Ascending aorta (tissue), 2 donors: ENCODE data around the gene ANKDD1A. TPM values are rescaled to one million over a fixed set of nuclear protein-coding genes. Genes with fewer than 3 reads are reported as not detected.

Experiments
- DNase-seq, 2 donors: peaks; one replicate each; pipeline ENCODE4 v3.0.0-alpha.2; 2019; ENCODE audit warnings: low spot score in 2 of 2
- H3K27ac ChIP-seq, 2 donors: fragments of 200-600 bp; sonication (generic); one replicate each; pipeline ENCODE4 v1.5.1; 2016 to 2017; ENCODE audit warnings: mild to moderate bottlenecking in 1 of 2
- H3K27me3 ChIP-seq: fragments of 200-600 bp; sonication (generic); one replicate; pipeline ENCODE4 v1.5.1; 2017
- H3K36me3 ChIP-seq, 2 donors: fragments of 200-600 bp; sonication (generic); one replicate each; pipeline ENCODE4 v1.5.1; 2016
- H3K4me1 ChIP-seq, 2 donors: fragments of 200-600 bp; sonication (generic); one replicate each; pipeline ENCODE4 v1.5.1; 2016 to 2017; ENCODE audit warnings: mild to moderate bottlenecking in 1 of 2
- H3K4me3 ChIP-seq, 2 donors: fragments of 200-600 bp; sonication (generic); one replicate each; pipeline ENCODE4 v1.5.1; 2016 to 2017; ENCODE audit warnings: mild to moderate bottlenecking in 1 of 2
- H3K9me3 ChIP-seq, 2 donors: fragments of 200-600 bp; sonication (generic); one replicate each; pipeline ENCODE4 v1.5.1; 2016
- intact Hi-C: fragments of 100-400 bp; cut with DNase I; formaldehyde crosslinking; loops from one replicate; pipeline ENCODE4 v1.15.1; 2023
- total RNA-seq: library from RNA; depleted of rRNA; stranded (reverse); fragments of >200 nt; gene quantifications from one replicate; pipeline ENCODE4 v1.1.0, GENCODE V29; 2016
- TF ChIP-seq, protein P1 (sequence below), 3 experiments: fragments of 200-600 bp in 2 of 3; fragments of 450-650 bp in 1 of 3; sonication (generic) in 2 of 3; IDR thresholded peaks; one replicate each; pipeline ENCODE4 v1.5.1; 2016 to 2019; ENCODE audit warnings: antibody characterized with exemption in 3 of 3, mild to moderate bottlenecking in 1 of 3, moderate library complexity in 1 of 3

The ANKDD1A gene
- total RNA-seq, 1 donor from 2014 or later = 28.6 TPM

DNA sequence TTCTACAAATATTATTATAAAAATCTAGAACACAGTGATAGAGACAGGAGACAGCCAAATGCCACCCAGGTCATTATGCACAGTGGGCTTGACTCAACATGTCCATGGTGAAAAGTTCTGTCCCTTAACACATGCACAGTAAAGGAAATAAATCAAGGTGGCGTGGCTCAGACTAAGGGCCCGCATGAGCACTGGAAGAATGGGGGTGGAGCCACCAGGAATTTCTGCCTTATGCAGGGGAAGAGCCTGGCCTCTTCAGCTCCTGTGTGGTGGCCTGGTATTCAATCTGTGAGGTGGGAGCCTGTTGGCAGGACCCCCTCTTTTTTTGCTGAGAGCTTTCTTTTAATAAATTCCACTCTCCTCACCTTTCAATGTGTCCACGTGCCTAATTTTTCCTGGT, 95.2 kb downstream of the ANKDD1A start:
- DNase-seq = no peak
- Histone ChIP-seq H3K36me3 (peaks cover 22 to 38% of the 10 kb centered on the region in 2 donors), H3K27ac (no peak overlapping the region), H3K4me1 (no peaks in the 10 kb centered on the region), H3K4me3 (no peak overlapping the region), H3K9me3 (no peaks in the 10 kb centered on the region), H3K27me3 (no peaks in the 10 kb centered on the region)
- intact Hi-C loops = no loop called here
- TF ChIP-seq, protein P1, sequence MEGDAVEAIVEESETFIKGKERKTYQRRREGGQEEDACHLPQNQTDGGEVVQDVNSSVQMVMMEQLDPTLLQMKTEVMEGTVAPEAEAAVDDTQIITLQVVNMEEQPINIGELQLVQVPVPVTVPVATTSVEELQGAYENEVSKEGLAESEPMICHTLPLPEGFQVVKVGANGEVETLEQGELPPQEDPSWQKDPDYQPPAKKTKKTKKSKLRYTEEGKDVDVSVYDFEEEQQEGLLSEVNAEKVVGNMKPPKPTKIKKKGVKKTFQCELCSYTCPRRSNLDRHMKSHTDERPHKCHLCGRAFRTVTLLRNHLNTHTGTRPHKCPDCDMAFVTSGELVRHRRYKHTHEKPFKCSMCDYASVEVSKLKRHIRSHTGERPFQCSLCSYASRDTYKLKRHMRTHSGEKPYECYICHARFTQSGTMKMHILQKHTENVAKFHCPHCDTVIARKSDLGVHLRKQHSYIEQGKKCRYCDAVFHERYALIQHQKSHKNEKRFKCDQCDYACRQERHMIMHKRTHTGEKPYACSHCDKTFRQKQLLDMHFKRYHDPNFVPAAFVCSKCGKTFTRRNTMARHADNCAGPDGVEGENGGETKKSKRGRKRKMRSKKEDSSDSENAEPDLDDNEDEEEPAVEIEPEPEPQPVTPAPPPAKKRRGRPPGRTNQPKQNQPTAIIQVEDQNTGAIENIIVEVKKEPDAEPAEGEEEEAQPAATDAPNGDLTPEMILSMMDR (IDR thresholded peaks at IDR 0.05) = no peak

Other genes with a start within 250 kb of the ANKDD1A start
- not detected for gene RBPMS2, start 136.3 kb upstream of the ANKDD1A start, total RNA-seq
- gene PIF1, start 86.3 kb upstream of the ANKDD1A start, total RNA-seq = not detected
- 41.4 TPM for gene PLEKHO2, start 70.0 kb upstream of the ANKDD1A start, total RNA-seq
- gene SPG21, start 78.0 kb downstream of the ANKDD1A start, total RNA-seq = 41.5 TPM
- gene MTFMT, start 117.7 kb downstream of the ANKDD1A start, total RNA-seq = 54.7 TPM
- gene SLC51B, start 133.5 kb downstream of the ANKDD1A start, total RNA-seq = not detected
- gene RASL12, start 156.1 kb downstream of the ANKDD1A start, total RNA-seq = 187 TPM
- gene KBTBD13, start 164.8 kb downstream of the ANKDD1A start, total RNA-seq = 0.21 TPM
- gene UBAP1L, start 203.3 kb downstream of the ANKDD1A start, total RNA-seq = 10.9 TPM
- gene PDCD7, start 221.9 kb downstream of the ANKDD1A start, total RNA-seq = 9.2 TPM